ENCODE data around the gene AATK. TPM values are rescaled to one million over a fixed set of nuclear protein-coding genes. Genes with fewer than 3 reads are reported as not detected.

The AATK gene
- total and polyA plus RNA-seq, 2 donors (not counting 3 experiments of a cell fraction or from before 2014, with no cell fraction given), result 0.69 to 1.00 TPM

- Histone ChIP-seq H2AFZ (ENCODE audit: low read depth, low read length) (no peak overlapping the region), H3K4me3 (replicated peaks in 1 of 3; ENCODE audit: insufficient read depth in 1 of 3, low read depth in 1 of 3, low read length in 3 of 3) (no peak overlapping the region), H3K4me2 (ENCODE audit: insufficient read depth, low read length) (no peak overlapping the region), H3K27ac (ENCODE audit: insufficient read depth, low read depth, low read length) (no peak overlapping the region), H3K36me3 (ENCODE audit: control insufficient read depth in 2 of 2, extremely low read depth in 1 of 2, insufficient read depth in 2 of 2, low read length in 2 of 2) (no peaks in the 10 kb centered on the region), H3K79me2 (ENCODE audit: control insufficient read depth, insufficient read depth, low read length) (no peaks in the 10 kb centered on the region), H3K9me1 (replicated peaks; ENCODE audit: control insufficient read depth, extremely low read depth, insufficient read depth, low read length) (no peaks in the 10 kb centered on the region), H3K9me3 (replicated peaks; ENCODE audit: control insufficient read depth, insufficient read depth, low read length) (no peaks in the 10 kb centered on the region), H3K9ac (replicated peaks; ENCODE audit: extremely low read depth, insufficient read depth, low read length) (no peak overlapping the region), H3K4me1 (ENCODE audit: control insufficient read depth, extremely low read depth, insufficient read depth, low read length) (no peaks in the 10 kb centered on the region), H4K20me1 (replicated peaks; ENCODE audit: control insufficient read depth, extremely low read depth, insufficient read depth, low read length) (no peaks in the 10 kb centered on the region), H3K27me3 (ENCODE audit: control insufficient read depth in 2 of 2, insufficient read depth in 2 of 2, low read length in 2 of 2) (no peaks in the 10 kb centered on the region)
- dilution Hi-C loops (cut with MboI; ENCODE audit: extremely low pct_ligation_motif_present, low sequenced_read_pairs) (no loop called here), intact Hi-C loops (cut with micrococcal nuclease) (no loop called here)
- TF ChIP-seq EZH2 (IDR thresholded peaks at IDR 0.05; ENCODE audit: borderline replicate concordance, low read depth, low read length, severe bottlenecking) (no peak), MAX (IDR thresholded peaks at IDR 0.05; ENCODE audit: insufficient read depth, insufficient read length) (no peak), JUN (IDR thresholded peaks at IDR 0.05; ENCODE audit: borderline replicate concordance, insufficient read depth, insufficient read length, low read depth) (no peak), FOS (IDR thresholded peaks at IDR 0.05; ENCODE audit: borderline replicate concordance, insufficient read depth, low read length) (no peak), POLR2A (IDR thresholded peaks at IDR 0.05; ENCODE audit: low read depth, low read length) (no peak), GATA2 (IDR thresholded peaks at IDR 0.05; ENCODE audit: insufficient read depth, insufficient read length, low read depth, low read length) (no peak), CTCF (IDR thresholded peaks at IDR 0.05; ENCODE audit: extremely low read depth in 1 of 2, insufficient read depth in 1 of 2, low read depth in 1 of 2, low read length in 2 of 2) (no peak), MYC (IDR thresholded peaks at IDR 0.05; ENCODE audit: low read depth, low read length) (no peak), POLR2AphosphoS5 (IDR thresholded peaks at IDR 0.05; ENCODE audit: insufficient read depth, low read depth, low read length) (no peak)
- FAIRE-seq, result no peak
- DNase-seq (ENCODE audit: low read depth, low spot score), result no peak
- BruUV-seq (replicated peaks), result no TSS peak
- ChIA-PET POLR2A (no interaction called here), CTCF (no interaction called here)
Observed at GRCh38 chr17:81183316-81183715, 17.3 kb upstream of the AATK start.

Measured in endothelial cell of umbilical vein (primary cell).